GM18870 (cell line): ENCODE measurements around the gene ARID1B.

ENCODE experiments used
- ATAC-seq: cut with Tn5 transposase; IDR thresholded peaks from one replicate; pipeline ENCODE4 v1.9.1; 2021; ENCODE audit warnings: moderate library complexity; ENCODE audit not compliant: unreplicated experiment

Gene ARID1B

DNA sequence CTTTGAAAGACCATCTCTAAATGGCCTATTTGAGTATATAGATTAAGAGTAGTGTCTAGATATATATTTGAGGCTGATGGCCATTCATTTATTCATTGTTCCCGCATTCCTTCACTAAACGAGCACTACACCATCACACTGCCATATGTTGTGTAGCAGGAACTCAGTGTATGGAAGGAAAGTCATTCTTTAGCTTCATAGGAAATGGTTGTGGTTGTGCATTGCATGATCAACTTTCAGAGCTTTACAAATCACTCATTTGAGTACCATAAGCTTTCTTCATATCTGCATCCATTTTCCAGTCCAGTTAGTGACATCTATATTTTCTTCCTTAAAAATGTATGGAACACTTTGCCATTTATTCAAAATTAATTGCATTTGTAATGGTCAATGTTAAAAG lies 97.9 kb downstream of the ARID1B start:
- no peak for ATAC-seq

DNA sequence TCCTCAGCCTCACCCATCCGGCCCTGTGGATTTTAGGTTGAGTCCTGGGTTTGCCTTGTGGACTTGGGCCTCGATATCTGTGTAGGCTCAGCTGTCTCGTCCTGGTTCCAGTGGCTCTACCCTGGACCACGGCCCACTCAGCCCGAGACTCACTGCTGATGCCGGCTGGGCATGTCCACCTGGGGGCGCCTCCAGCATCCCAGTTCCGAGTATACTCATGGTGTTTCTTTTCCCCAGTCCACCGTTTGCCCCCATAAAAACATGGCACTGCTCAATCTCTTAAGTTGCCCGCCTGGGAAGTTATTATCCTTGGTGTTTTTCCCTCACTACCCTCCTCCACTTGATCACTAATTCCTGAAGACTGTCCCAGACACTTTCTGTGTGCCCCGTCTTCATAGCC lies 99.1 kb downstream of the ARID1B start:
- no peak for ATAC-seq

DNA sequence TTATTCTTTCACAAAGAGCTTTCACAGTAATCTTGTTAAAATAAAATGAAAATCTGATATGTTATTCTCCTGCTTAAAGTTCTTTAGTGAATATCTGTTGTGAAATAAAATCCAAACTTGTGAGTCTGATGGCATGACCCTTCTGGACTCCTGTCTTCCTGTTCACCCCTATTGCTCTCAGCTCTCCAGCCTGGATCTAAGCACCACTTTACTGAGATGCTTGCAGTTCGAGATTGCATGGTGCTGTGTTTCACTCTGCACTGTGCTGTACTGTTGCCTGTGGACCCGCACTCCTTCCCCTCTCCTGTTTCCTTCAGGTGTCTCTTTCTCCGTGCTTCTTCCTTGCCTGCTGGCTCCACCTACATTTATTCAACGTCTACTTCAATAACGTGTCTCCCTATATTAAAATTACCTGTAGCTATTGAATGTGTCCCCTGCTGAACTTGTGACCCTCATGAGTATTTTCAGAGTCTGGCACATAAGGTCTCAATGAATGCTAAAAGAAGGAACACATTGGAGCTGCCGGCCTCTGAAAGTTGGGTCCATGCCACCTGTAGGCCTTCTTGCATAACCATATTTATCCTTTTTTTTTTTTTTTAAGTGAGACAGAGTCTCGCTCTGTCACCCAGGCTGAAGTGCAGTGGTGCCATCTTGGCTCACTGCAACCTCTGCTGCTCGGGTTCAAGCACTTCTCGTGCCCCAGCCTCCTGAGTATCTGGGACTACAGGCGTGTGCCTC lies 100.1 kb downstream of the ARID1B start:
- no peak for ATAC-seq

DNA sequence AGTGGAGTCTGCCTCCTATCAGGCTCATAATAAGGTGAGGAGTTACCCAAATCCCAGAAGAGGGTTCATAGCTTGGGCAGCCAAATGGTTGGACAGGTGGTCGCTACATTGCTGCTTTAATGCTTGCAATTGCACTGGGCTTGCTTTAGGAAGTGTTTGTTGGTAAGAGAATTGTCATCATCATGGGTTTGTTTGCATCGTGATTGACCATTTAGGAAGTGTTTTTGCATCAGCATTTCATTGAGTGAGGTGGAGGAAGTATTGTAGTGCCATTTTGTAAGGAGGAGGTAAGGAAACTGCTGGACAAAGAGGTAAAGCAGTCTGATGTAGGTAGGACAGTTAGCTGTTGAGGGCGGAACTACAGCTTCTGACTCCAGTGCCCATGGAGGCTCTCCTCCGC lies 101.5 kb downstream of the ARID1B start:
- no peak for ATAC-seq

DNA sequence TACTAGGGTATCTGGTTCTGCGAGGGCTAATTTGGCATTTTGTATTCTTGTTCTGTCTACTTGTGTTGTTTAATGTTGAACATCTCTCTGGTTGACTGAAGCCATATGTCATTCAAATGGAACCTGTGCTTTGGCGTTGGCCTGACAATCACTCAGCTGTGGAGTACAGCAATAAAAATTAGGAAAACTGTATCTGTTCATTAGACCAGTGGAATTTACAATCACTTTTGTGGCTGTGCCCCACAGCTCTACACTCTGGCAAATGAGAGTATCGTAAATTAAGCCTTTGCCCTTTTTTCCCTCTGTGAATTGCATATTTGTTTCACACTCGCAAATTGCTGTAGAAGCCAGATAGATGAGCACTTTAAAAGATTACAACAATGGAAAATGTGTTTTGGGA lies 102.0 kb downstream of the ARID1B start:
- ATAC-seq: no peak

DNA sequence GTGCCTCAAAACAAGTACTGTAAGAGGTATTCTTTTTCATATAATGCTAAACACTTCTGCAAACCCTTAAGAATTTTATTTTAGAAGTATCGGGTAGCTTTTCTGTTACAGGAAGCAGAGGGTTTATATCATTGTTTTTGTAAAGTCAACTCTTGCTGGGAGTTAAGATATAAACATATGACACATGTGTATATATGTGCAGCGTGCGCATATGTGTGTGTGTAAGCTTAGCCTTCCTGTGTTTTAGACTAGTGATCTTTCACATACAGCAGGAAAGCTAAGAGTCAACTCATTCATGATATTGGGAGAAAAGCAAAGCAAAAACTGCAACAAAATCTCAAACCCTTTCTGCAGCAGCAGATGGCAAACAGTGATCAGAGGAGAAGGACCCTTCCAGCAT lies 102.4 kb downstream of the ARID1B start:
- ATAC-seq: no peak

DNA sequence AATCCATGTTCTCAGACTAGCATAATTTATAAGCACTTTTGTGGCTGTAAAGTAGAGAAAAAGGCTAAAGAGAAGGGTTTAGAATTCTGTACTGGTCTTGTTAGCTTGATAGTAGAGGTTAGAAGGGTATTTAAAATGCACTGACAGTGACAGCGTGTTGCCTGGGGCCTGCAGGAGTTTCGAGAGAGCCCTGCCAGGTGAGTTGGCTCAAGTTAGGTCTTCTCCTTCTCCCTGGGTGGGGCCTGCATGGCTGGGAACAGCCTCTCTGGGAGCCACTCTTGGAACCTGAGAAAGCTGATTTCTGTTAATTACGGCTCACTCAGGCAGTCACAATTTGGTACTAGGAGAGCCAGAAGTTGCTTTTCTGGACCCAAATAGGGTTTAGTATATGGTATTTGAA lies 103.7 kb downstream of the ARID1B start:
- ATAC-seq: no peak

DNA sequence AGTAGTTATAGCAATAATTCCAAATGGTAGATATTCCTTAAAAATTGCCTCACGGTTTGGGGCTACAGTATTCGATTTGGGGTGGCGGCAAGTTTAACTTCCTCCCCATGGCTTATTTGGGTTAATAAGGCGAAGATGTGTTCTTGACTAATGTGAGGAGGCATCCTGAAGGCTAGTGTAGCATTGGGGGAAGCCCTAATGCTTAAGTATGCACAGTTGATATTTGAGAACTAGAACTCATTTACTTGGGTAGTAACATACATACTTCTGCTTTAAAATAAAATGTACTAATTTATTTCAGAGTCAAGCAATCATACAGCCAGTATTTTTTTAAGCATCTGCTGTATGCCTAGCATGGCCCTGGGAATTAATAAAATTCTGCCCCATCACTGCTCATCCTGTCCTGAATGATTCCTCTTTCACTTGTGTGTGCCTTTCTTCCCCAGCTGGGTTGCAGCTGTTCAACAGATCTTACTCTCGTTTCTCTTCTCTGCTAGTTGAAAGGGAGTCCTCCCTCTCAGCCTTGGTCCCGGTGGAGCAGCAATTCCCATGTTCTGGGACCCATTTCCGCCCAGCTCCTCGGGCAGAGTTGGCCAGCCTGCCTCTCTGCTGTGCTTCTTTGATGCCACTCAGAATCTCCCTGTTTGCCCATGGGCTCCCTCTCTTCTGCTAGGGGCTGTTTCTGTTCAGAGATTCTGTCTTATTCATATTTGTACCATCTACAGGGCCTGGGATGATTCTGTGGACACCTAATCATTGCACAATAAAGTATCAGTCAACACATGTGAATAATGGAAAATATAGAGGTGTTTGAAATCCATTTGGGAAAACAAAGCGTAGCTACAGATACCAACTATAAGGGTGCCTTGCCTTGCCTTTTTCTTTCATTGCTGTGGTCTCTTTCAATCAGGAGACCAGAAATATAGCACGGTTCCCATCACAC lies 104.8 kb downstream of the ARID1B start:
- no peak for ATAC-seq

DNA sequence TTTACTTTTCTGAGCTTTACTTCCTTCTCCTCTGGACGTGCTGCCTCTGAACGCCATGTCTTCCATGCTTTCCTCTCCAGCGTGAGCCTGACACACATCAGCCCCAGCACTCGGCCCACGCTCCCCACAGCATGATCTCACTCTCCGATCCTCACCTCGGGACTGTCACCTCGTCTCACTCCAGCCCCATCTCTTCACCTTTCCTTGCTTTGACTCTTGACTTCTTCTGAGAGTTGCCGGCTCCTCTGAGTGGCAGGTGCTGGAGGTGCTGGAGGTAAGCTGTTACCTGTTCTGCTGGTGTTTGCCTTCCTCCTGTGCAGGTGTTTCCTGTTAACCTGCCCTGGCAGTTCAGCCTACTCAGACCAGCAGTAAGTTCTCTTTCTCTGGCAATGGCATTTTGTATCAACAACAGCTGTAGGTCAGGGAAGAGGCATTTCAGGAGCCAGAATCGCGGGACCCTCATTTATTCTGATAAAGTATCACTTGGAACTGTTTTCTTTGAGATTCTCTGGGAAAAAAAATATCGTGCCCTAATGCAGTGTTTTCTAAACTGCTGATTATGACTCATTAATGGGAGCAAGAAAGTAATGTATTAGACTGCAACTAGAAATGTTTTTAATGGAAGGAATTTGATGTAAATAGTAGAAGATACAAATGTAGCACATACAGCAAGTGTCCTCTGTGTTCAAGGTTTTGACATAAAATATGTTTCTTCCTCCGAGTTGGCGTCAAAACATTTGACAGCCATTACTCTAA lies 106.5 kb downstream of the ARID1B start:
- no peak for ATAC-seq

DNA sequence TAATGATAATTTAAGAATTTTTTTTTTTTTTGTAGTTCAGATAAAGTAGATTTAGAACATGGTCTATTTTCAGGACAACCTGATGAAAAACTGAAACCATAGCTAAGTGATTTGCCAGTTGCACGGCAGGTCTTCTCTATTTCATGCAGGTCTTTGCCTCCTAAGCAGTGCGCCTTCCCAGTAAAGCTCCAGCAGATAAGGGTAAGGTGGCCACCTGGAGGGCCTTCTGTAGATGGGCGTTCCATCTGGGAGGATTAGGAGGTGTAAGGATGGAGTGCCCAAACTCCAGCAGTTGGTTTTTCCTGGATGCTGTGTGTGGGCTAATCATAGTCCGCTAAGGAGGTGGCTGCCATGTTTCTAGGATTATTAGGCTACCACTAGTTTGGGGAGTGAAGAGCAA lies 107.1 kb downstream of the ARID1B start:
- no peak for ATAC-seq

DNA sequence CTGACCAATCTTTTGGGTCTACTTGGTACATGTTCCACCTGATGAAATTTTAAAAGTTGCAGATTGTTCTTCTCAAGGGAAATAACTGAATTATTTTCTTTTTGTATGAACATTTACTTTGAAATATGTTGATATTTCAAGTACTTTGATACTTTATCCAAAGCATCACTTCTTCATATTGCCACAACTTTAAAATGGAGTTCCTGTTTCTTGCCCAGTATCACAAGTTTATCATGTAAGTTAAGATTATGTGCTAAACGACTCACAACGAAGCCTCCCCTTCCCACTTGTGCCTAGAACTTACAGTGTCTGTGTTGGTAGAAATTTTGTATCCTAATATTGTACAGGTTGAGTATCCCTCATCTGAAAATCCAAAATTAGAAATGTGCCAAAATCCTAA lies 108.4 kb downstream of the ARID1B start:
- ATAC-seq: no peak

DNA sequence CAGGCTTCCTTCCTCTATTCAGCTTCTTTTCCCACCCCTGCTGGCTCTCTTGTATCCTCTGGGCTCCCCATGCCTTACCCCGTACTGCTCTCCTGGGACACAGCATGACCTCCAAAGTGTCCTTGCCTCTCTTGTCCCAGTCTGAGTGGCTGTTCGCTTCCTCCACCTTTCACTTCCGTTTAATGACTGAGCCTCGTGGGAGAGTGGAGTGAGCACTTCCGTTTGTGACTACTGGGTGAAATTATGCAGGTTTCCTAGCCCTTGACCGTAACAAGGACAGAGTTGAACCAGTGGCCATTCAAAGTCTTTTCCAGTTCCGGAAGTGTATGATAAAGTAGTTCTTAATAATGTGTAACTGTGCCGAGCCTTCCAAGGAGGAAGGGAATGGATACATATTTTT lies 109.2 kb downstream of the ARID1B start:
- peak; percentile 62 for ATAC-seq

DNA sequence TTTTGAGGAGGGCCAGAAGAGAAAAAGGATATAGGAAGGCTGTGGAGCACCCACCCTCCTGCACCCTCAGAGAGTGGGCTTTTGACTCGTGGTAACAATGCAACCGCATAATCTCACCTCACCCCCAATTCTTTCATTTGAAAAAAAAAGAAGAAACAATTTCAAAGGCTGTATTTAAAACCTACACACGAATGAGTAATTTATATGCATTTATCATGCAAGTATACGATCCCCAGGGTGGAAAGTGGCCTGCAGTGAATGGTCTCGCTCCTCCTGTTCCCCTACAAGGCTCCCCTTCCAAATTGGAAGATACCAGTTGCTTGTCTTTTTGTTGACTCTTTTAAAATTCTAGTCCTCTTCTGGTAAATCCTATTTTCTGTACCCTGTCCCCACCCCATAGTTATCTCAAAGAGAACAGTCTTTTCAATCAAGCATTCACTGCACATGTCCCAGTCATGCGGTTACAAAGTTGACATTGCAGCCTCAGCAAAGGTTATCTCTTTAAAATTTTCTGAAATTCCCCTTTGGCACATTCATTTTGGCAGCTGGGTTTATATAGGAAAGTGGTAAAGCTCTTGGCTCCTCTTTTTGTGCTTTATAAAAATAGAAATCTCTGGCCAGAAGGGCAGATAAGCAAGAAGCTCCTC lies 110.6 kb downstream of the ARID1B start:
- ATAC-seq: no peak

DNA sequence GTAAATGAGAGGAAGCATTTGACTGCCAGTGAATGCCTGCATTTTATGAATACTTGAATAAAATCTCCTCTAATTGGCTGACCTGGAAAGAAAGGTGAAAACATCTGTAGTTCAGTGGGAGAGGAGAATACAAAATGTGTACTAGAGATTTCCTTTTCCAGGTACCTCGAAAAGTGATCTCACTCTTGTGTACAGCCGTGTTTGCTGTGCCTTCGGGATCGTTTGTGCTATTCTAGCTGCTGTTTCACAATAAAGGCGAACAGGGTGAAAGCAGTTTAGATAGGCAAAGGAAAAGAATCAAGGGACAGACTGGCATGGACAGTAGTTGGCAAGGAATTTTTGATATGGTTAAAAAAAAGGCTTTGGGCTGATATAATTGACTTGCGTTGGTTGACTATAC lies 112.3 kb downstream of the ARID1B start:
- ATAC-seq: no peak

DNA sequence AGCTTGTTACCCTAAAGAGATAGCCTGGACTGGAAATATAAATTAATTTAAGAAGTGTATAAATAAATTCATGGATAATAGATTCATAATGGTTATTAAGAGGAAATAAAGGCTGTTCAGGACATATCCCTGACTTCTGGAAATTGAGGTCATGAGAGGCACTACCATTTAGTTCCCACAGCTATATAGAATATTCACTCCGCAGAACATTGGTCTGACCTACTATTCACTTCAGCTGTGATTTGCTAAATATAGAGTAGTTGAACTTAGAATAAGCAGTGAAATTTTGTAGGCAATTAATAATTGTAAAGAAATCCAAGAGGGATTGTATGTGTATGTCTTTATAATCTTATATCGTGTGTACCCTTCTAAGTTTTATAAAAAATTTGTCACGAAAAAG lies 112.8 kb downstream of the ARID1B start:
- ATAC-seq: no peak

DNA sequence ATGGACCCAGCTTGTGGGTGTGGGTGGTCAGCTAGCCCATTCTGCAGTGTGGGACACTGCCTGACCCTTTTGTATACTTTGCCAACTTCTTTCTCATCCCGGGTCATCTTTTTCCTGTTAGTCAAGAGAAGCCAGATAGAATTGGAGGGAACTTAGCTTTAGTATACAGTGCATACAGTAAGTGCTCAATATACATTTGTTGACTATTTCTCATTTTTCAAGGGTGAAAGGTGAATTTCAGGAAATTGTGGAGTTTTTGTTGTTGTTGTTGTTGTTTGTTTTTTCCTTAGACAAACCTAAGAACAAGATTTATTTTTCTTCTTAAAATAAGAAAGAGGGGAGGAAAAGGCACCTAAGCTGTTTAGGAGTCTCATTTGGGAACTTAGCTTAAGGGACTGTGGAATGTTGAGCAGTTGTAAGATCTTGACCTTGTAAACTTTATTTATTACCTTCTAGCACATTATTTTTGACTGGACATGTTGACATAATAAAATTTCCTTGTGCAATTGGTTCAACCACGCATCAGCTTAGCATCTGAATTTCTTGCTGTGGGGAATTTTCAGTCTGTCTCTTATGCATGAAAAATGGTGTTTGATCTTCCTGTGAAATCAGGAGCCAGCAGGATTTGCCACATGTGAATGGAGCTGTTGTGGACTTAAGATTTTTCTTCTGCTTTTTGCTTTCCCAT lies 113.6 kb downstream of the ARID1B start:
- ATAC-seq: no peak

DNA sequence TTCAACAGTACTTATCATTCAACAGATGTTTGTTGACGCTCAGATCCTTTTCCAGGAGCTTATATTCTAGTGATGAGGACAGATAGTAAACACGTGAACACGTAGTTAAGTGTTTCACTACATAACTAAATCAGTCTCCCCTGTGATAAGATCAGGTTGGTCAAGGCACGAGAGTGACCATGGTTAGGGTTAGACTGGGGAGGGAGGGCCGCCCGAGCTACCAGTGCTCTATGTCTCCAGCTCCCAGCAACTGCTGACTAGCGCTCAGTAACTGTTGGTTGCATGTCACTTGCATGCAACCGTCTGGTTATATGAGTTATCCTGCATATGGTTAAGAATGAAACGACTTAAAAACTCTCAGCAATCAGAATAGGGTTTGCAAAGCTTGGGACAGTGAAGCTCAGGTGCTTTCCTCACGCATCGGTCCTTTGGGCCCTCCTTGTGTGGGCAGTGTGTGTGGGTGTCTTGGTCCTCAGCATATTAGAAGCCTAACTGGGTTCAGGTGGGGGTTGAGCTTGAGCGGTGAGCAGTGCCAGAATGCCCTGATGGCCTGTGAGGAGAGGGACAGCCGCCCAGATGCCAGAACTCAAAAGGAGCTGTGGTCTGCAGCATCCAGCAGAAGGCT lies 120.8 kb downstream of the ARID1B start:
- no peak for ATAC-seq

DNA sequence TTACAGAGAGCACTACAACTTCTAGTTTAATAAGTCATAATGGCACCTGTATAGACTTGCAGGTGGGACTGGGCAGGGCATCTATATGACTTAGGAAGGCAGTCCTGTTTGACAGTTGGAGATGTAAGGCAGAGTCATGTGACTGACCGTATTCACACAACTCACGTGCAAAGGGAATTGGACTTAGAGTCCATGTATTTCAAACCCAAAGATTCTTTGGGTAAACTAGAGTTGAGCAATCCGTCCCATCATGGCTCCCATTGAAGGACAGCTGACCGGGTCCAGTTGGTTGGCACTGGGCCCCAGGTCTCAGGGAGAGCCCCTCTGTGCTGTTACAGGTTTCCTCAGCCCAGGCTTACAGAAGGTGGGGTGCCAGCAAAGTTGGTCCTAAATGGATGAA lies 121.9 kb downstream of the ARID1B start:
- ATAC-seq: no peak

DNA sequence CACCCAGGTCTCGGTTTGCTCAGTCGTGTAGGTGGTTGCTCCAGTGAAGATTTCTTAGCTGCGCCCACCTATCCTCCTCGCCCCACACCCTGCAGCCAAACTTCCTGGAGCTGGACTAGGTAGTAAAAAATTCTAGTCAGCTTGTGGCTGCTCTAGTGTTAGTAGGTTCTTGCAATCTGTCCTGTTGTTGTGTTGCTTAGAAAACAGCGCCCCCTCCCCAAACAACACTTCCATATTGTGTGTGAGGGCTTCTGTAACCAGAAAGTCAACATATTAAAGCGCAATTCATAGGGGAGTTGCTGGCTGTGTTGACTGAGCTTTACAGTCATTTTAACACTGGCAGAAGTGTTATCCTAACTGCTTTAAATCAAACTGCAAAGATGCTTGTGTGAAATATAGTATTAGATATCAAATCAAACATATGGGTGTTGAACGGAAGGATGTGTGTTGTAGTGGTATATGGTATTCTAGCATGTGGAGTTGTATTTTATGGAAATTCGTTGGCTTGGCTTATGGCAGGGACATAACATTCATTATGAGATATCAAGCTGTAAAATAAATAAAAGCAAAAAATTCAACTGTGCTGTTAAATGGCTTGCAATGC lies 122.5 kb downstream of the ARID1B start:
- no peak for ATAC-seq

DNA sequence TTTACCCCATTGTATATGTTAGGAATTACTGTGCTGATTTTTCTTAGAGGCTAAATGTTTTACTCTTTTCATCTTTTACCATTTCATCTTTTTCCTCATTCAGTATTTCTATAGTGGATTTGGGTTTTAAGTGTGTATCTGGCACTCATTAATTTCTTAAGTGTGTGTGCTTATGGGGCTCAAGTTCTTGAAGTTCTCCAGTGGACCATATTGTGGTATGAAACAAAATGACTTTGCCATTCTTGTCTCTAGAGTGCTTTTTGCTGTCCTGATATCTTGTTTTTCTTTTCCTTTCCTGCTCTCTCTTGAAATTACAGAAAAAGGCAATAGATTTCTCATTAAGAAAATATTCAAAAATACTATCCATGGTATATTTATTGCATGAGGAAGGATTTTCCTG lies 123.1 kb downstream of the ARID1B start:
- no peak for ATAC-seq
